HUES64 (cell line): ENCODE results near the gene DTNBP1.

ENCODE experiments used
- H3K27ac ChIP-seq: 2 replicates; pipeline ENCODE4 v1.7.0; 2013; ENCODE audit warnings: low read depth, low read length, inconsistent platforms
- H3K27me3 ChIP-seq: 2 replicates; pipeline ENCODE4 v1.6.1; 2013; ENCODE audit warnings: mild to moderate bottlenecking, low read length; ENCODE audit not compliant: insufficient read depth
- H3K36me3 ChIP-seq: 2 replicates; pipeline ENCODE4 v1.6.1; 2013; ENCODE audit warnings: mild to moderate bottlenecking, low read length; ENCODE audit not compliant: insufficient read depth
- H3K4me1 ChIP-seq: 2 replicates; pipeline ENCODE4 v1.6.1; 2013; ENCODE audit warnings: mild to moderate bottlenecking, low read length, moderate library complexity; ENCODE audit not compliant: insufficient read depth
- H3K4me3 ChIP-seq: 2 replicates; pipeline ENCODE4 v1.5.1; 2013; ENCODE audit warnings: mild to moderate bottlenecking, low read length, moderate library complexity
- H3K9ac ChIP-seq: 2 replicates; pipeline ENCODE4 v1.6.1; 2013; ENCODE audit warnings: mild to moderate bottlenecking, low read depth, low read length
- H3K9me3 ChIP-seq: 2 replicates; pipeline ENCODE4 v1.6.1; 2013; ENCODE audit warnings: low read depth, low read length; ENCODE audit not compliant: insufficient read depth
- WGBS: fragments of 150-250, 120-280 bp; methylation state at CpG from one replicate; pipeline ENCODE4 v1.1.7; 2013; ENCODE audit warnings: missing lambda C conversion rate; 5-methylcytosine and 5-hydroxymethylcytosine counted together

Gene DTNBP1

GRCh38 chr6:15528870-15529269 lies 134.0 kb downstream of the DTNBP1 start:
- Histone ChIP-seq H3K9me3 (no peaks in the 10 kb centered on the region), H3K4me3 (no peak overlapping the region), H3K27ac (no peak overlapping the region), H3K27me3 (no peaks in the 10 kb centered on the region), H3K4me1 (no peaks in the 10 kb centered on the region), H3K36me3 (peaks cover 26% of the 10 kb centered on the region), H3K9ac (no peak overlapping the region)
- WGBS = 97% methylated on average over 9 of the region's 9 CpGs

GRCh38 chr6:15527838-15528617 lies 134.8 kb downstream of the DTNBP1 start:
- H3K4me3 ChIP-seq = no peak overlapping the region
- H3K27me3 ChIP-seq = no peaks in the 10 kb centered on the region
- no peaks in the 10 kb centered on the region for H3K4me1 ChIP-seq
- H3K27ac ChIP-seq = no peak overlapping the region
- no peak overlapping the region for H3K9ac ChIP-seq
- 96% methylated on average over 11 of the region's 12 CpGs for WGBS
- peaks cover 33% of the 10 kb centered on the region for H3K36me3 ChIP-seq
- no peaks in the 10 kb centered on the region for H3K9me3 ChIP-seq

GRCh38 chr6:15526212-15526701 lies 136.6 kb downstream of the DTNBP1 start:
- H3K27me3 ChIP-seq = no peaks in the 10 kb centered on the region
- H3K9ac ChIP-seq = no peak overlapping the region
- H3K27ac ChIP-seq = no peak overlapping the region
- WGBS = 92% methylated on average over 13 of the region's 13 CpGs
- peaks cover 48% of the 10 kb centered on the region for H3K36me3 ChIP-seq
- no peak overlapping the region for H3K4me3 ChIP-seq
- H3K4me1 ChIP-seq = no peaks in the 10 kb centered on the region
- no peaks in the 10 kb centered on the region for H3K9me3 ChIP-seq

- Histone ChIP-seq H3K27ac (no peak overlapping the region), H3K4me1 (no peaks in the 10 kb centered on the region), H3K36me3 (peaks cover 54% of the 10 kb centered on the region), H3K4me3 (no peak overlapping the region), H3K27me3 (no peaks in the 10 kb centered on the region), H3K9ac (no peak overlapping the region), H3K9me3 (no peaks in the 10 kb centered on the region)
- WGBS = 96% methylated on average over 14 of the region's 14 CpGs
Observed at GRCh38 chr6:15524861-15525401, 137.9 kb downstream of the DTNBP1 start.

GRCh38 chr6:15523679-15524630 lies 138.9 kb downstream of the DTNBP1 start:
- Histone ChIP-seq H3K4me1 (no peaks in the 10 kb centered on the region), H3K9me3 (no peaks in the 10 kb centered on the region), H3K27ac (no peak overlapping the region), H3K36me3 (peaks cover 61% of the 10 kb centered on the region), H3K9ac (no peak overlapping the region), H3K27me3 (no peaks in the 10 kb centered on the region), H3K4me3 (no peak overlapping the region)
- 96% methylated on average over 23 of the region's 23 CpGs for WGBS

- 96% methylated on average over 16 of the region's 16 CpGs for WGBS
- peaks cover 69% of the 10 kb centered on the region for H3K36me3 ChIP-seq
- H3K27me3 ChIP-seq = no peaks in the 10 kb centered on the region
- no peaks in the 10 kb centered on the region for H3K9me3 ChIP-seq
- no peak overlapping the region for H3K27ac ChIP-seq
- no peak overlapping the region for H3K9ac ChIP-seq
- H3K4me3 ChIP-seq = no peak overlapping the region
- H3K4me1 ChIP-seq = no peaks in the 10 kb centered on the region
Observed at GRCh38 chr6:15522856-15523529, 139.8 kb downstream of the DTNBP1 start.

- Histone ChIP-seq H3K9me3 (no peaks in the 10 kb centered on the region), H3K27me3 (no peaks in the 10 kb centered on the region), H3K27ac (no peak overlapping the region), H3K9ac (no peak overlapping the region), H3K36me3 (peaks cover 75% of the 10 kb centered on the region), H3K4me3 (no peak overlapping the region), H3K4me1 (no peaks in the 10 kb centered on the region)
- 95% methylated on average over 6 of the region's 6 CpGs for WGBS
Observed at GRCh38 chr6:15522427-15522826, 140.4 kb downstream of the DTNBP1 start.

- Histone ChIP-seq H3K27me3 (no peaks in the 10 kb centered on the region), H3K9ac (no peak overlapping the region), H3K9me3 (no peaks in the 10 kb centered on the region), H3K4me3 (no peak overlapping the region), H3K4me1 (no peaks in the 10 kb centered on the region), H3K36me3 (peaks cover 79% of the 10 kb centered on the region), H3K27ac (no peak overlapping the region)
- whole genome bisulfite sequencing = 94% methylated on average over 9 of the region's 9 CpGs
Observed at GRCh38 chr6:15522026-15522425, 140.8 kb downstream of the DTNBP1 start.

- Histone ChIP-seq H3K27me3 (no peaks in the 10 kb centered on the region), H3K9me3 (no peaks in the 10 kb centered on the region), H3K36me3 (peaks cover 84% of the 10 kb centered on the region), H3K4me1 (no peaks in the 10 kb centered on the region), H3K9ac (no peak overlapping the region), H3K4me3 (no peak overlapping the region), H3K27ac (no peak overlapping the region)
- 95% methylated on average over 6 of the region's 6 CpGs for WGBS
Observed at GRCh38 chr6:15521582-15521981, 141.2 kb downstream of the DTNBP1 start.

GRCh38 chr6:15520626-15521203 lies 142.1 kb downstream of the DTNBP1 start:
- Histone ChIP-seq H3K4me3 (no peak overlapping the region), H3K36me3 (peaks cover 92% of the 10 kb centered on the region), H3K9ac (no peak overlapping the region), H3K9me3 (no peaks in the 10 kb centered on the region), H3K27ac (no peak overlapping the region), H3K4me1 (no peaks in the 10 kb centered on the region), H3K27me3 (no peaks in the 10 kb centered on the region)
- whole genome bisulfite sequencing = 94% methylated on average over 20 of the region's 20 CpGs
